ENCODE data around the gene VAC14.
A peak's percentile ranks its signal among the peaks of the same experiment; 100 is the strongest.

VAC14 gene

DNA sequence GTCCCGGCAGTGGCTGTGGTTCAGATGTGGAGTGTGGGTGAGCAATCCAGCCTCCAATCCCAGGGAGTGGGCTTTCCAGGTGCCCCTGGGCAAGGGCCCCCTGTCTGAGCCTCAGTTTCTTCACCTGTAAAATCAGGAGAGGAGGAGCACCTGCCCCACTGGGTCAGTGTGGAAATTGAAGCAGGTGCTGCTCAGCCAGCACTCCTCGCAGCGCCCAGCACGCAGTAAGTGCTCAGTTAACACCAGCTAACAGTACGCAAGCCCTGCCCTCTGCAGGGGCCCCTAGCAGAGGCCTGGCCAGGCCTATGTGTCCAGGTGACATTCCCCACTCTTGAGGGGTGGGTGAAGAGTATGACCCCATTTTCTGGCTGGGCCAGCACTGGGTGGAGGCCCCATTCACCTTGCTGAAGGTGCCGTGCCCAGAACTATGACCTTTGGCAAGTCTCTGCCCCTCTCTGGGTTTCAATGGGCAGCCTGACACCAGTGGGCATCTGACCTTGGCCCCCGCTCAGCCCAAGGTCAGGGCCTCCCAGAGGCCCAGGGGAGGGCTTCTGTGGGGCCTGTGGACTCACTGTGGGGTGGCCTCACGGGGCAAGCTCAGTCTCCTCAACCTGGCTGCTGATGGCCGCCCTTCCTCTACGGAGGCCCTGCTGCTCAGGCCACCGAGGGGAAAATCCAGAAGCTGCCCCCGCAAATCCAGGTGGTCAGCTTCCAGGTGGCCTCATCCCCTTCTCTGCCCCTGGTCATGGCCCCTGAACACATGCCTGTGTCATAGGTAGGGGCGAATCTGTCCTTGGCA, 117.6 kb downstream of the VAC14 start:
- Histone ChIP-seq H3K4me3 (ENCODE audit: low read depth, low read length) (no peak overlapping the region), H3K9me3 (ENCODE audit: severe bottlenecking) (no peaks in the 10 kb centered on the region), H3K27ac (no peak overlapping the region), H3K27me3 (ENCODE audit: insufficient read depth, low read depth, severe bottlenecking) (no peaks in the 10 kb centered on the region), H3K36me3 (peaks cover 36% of the 10 kb centered on the region)
- TF ChIP-seq, protein P1, sequence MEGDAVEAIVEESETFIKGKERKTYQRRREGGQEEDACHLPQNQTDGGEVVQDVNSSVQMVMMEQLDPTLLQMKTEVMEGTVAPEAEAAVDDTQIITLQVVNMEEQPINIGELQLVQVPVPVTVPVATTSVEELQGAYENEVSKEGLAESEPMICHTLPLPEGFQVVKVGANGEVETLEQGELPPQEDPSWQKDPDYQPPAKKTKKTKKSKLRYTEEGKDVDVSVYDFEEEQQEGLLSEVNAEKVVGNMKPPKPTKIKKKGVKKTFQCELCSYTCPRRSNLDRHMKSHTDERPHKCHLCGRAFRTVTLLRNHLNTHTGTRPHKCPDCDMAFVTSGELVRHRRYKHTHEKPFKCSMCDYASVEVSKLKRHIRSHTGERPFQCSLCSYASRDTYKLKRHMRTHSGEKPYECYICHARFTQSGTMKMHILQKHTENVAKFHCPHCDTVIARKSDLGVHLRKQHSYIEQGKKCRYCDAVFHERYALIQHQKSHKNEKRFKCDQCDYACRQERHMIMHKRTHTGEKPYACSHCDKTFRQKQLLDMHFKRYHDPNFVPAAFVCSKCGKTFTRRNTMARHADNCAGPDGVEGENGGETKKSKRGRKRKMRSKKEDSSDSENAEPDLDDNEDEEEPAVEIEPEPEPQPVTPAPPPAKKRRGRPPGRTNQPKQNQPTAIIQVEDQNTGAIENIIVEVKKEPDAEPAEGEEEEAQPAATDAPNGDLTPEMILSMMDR (IDR thresholded peaks at IDR 0.05; ENCODE audit: low read depth, low read length): no peak
- DNase-seq: no peak

DNA sequence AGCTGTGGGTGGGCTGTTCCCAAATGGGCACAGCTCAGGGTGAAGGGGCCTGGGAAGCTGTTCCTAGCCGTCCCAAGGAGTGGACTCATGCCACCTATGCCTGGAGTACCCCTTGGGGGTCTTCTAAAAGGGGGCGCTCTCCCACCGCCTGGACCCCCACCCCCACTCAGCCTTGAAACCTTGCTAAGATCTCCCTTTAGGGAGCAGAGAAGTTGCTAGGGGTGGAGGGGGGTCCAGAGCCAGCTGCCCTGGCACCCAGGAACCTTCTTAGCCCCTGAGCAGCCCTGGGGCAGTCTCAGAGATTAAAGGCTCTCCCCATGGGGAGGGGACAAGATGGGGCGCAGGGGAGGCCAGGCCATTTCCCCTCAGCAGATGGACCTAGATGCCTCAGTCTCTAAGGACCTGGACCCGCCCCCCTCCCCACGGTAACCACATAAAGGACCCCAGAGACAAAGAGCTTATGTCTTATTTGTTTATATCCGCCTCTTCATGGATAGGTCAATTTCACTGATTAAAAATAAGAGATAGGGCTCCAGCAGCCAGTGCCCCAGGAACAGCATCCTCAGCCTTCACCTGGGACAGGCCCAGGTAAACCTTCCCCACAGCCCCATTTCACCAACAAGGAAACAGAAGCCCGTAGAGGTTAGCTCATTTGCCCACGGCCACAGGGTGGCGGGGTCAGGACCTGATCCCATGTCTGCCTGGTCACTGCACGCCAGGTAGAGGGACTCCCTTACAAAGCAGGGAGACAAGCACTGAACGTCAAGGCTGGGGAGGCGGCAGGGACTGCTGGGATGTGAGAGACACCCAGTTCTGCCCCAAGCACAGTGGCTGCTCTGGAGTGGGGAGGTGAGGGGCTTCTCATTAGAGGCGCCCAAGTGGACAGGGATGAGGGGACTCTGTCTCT, 118.5 kb downstream of the VAC14 start:
- peaks cover 45% of the 10 kb centered on the region for H3K36me3 ChIP-seq
- 0 out of 2 replicates have a peak overlapping the region, but pooled peaks have one; percentile 14 for H3K27ac ChIP-seq
- no peak overlapping the region for H3K4me3 ChIP-seq (ENCODE audit: low read depth, low read length)
- TF ChIP-seq, protein P1 (IDR thresholded peaks at IDR 0.05; ENCODE audit: low read depth, low read length): peak; percentile 27; the same call in 1 of the 2 replicates
- H3K27me3 ChIP-seq (ENCODE audit: insufficient read depth, low read depth, severe bottlenecking): no peaks in the 10 kb centered on the region
- no peak for DNase-seq
- no peaks in the 10 kb centered on the region for H3K9me3 ChIP-seq (ENCODE audit: severe bottlenecking)

DNA sequence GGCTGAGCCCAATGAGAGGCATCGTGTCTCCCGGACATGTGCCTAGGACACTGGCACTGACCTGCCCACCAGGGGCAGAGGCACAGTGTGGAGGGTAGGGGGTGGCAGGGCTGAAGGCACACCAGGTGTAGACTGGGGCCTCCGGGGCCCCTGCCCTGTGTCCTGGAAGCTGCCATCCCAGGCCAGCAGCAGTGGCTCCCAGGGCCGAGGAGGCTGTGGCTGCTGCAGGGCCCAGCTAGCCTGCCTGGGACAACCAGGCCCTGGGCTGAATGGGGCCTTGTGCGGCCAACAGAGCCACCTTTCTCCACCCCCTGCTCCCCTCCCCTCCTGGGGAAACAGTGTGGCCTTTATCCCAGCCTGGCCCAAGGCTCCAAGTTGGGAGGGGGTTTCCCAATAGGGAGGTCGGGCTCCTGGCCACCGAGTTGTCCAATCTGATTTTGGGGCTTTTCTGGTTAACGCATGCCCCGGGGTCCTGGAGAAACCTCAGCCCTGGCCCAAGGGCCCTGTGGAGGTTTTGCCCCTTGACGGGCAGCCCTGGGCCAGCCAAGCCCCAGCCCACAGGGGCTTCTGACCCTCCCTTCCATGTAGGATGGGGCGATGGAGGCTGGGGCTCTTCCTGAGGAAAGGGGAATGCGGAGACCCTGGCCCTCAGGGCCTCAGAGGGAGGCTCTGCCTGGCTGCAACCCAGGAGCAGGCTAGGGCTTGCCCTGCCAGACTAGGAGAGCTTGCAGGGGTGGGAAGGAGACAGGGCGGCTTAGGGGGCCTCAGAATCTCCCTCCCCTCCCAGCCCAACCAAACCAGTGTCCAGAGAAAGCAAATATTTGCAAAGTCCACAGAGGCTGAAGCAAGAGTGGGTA, 119.3 kb downstream of the VAC14 start:
- H3K27ac ChIP-seq: peak overlapping the region; percentile 14; the same call in 1 of the 2 replicates
- no peaks in the 10 kb centered on the region for H3K9me3 ChIP-seq (ENCODE audit: severe bottlenecking)
- H3K4me3 ChIP-seq (ENCODE audit: low read depth, low read length): no peak overlapping the region
- DNase-seq: no peak
- TF ChIP-seq, protein P1 (IDR thresholded peaks at IDR 0.05; ENCODE audit: low read depth, low read length): no peak
- no peaks in the 10 kb centered on the region for H3K27me3 ChIP-seq (ENCODE audit: insufficient read depth, low read depth, severe bottlenecking)
- peaks cover 50% of the 10 kb centered on the region for H3K36me3 ChIP-seq

DNA sequence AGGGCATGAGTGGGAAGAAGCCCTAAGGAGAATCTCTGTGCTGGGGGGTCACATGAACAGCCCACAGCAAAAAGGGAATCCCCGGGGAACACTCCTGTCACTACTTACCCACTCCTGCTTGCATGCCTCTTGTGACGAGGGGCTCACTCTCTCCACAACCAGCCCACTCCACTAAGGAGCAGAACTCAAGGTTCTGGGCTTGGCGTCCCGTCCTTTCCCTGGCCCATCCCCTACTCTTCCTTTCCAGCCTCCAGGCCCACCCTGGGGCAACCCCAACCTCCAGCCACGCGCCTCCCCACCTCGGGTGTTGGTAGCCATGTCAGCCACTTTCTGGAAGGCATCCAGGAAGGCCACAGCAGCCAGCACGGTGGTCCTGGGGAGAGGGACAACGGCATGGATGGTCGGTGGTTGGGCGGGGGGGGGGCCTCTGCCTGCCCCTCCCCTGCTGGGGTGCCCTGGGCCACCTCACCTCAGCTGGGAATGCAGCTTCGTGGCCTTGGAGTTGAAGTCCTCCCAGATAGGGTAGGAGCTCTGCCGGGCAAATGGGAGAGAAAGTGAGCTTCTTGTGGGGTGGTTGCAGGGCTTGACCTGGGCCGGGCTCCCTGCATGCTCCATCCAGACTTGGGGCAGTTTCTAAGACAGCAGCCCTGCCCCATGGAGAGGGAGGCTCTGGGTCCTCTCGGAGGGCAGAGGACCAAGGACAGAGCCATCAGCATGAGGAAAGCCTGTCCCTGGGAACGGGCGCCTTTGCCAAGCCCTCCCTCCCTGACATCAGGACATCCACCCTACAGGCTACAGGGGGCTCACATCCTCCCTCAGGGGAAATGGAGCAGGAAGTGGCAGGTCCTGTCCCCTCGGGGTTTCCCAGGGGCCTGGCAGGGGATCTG, 120.2 kb downstream of the VAC14 start:
- TF ChIP-seq, protein P1 (IDR thresholded peaks at IDR 0.05; ENCODE audit: low read depth, low read length): no peak
- no peaks in the 10 kb centered on the region for H3K9me3 ChIP-seq (ENCODE audit: severe bottlenecking)
- no peak for DNase-seq
- H3K36me3 ChIP-seq: peaks cover 58% of the 10 kb centered on the region
- no peak overlapping the region for H3K27ac ChIP-seq
- H3K27me3 ChIP-seq (ENCODE audit: insufficient read depth, low read depth, severe bottlenecking): no peaks in the 10 kb centered on the region
- no peak overlapping the region for H3K4me3 ChIP-seq (ENCODE audit: low read depth, low read length)
